GM23338 (cell line): ENCODE results near the gene SLC25A15. TPM values are rescaled to one million over a fixed set of nuclear protein-coding genes. Genes with fewer than 3 reads are reported as not detected.

Experiments used
- ATAC-seq: fragments of 200-7000 bp; cut with Tn5 transposase; 3 replicates; pipeline ENCODE4 v1.9.1; 2020
- DNase-seq: peaks from one replicate; pipeline ENCODE4 v3.0.0-alpha.2; 2015; ENCODE audit warnings: low spot score
- H2AFZ ChIP-seq: fragments of 200-600 bp; sonication (generic); 2 replicates; pipeline ENCODE4 v1.8.0; 2016; ENCODE audit warnings: antibody characterized with exemption, mild to moderate bottlenecking, moderate library complexity
- H3F3A ChIP-seq: fragments of 200-600 bp; sonication (generic); replicated peaks from 2 replicates; pipeline ENCODE4 v1.8.0; 2017; ENCODE audit warnings: antibody characterized with exemption, mixed run types, low read depth
- H3K27ac ChIP-seq: fragments of 200-600 bp; sonication (generic); 2 replicates; pipeline ENCODE4 v1.6.1; 2016; ENCODE audit warnings: low read depth
- H3K27me3 ChIP-seq: fragments of 200-600 bp; sonication (generic); 2 replicates; pipeline ENCODE4 v1.8.0; 2016; ENCODE audit warnings: mild to moderate bottlenecking, mixed run types, moderate library complexity; ENCODE audit not compliant: insufficient read depth
- H3K36me3 ChIP-seq: fragments of 200-600 bp; sonication (generic); 2 replicates; pipeline ENCODE4 v1.8.0; 2016; ENCODE audit warnings: mild to moderate bottlenecking; ENCODE audit not compliant: insufficient read depth
- H3K4me1 ChIP-seq: fragments of 200-600 bp; sonication (generic); 2 replicates; pipeline ENCODE4 v1.8.0; 2016; ENCODE audit warnings: mild to moderate bottlenecking, moderate library complexity; ENCODE audit not compliant: insufficient read depth
- H3K4me2 ChIP-seq: fragments of 200-600 bp; sonication (generic); 2 replicates; pipeline ENCODE4 v1.7.1; 2017; ENCODE audit warnings: mixed run types
- H3K4me3 ChIP-seq: fragments of 200-600 bp; sonication (generic); 2 replicates; pipeline ENCODE4 v1.6.1; 2016; ENCODE audit warnings: mixed run types
- H3K79me2 ChIP-seq: fragments of 200-600 bp; sonication (generic); replicated peaks from 2 replicates; pipeline ENCODE4 v1.8.0; 2017; ENCODE audit warnings: mild to moderate bottlenecking; ENCODE audit not compliant: insufficient read depth
- H3K9me2 ChIP-seq: fragments of 200-600 bp; sonication (generic); 2 replicates; pipeline ENCODE4 v1.8.0; 2017; ENCODE audit not compliant: insufficient read depth
- H4K20me1 ChIP-seq: fragments of 200-600 bp; sonication (generic); replicated peaks from 2 replicates; pipeline ENCODE4 v1.8.0; 2017; ENCODE audit warnings: mild to moderate bottlenecking; ENCODE audit not compliant: insufficient read depth
- H3K27ac Mint-ChIP-seq: 2 replicates; pipeline ENCODE4 v1.8.0; 2020; ENCODE audit warnings: inconsistent platforms, mild to moderate bottlenecking, moderate library complexity, mixed read lengths
- H3K27me3 Mint-ChIP-seq: 3 replicates; pipeline ENCODE4 v1.8.0; 2022; ENCODE audit warnings: low read depth, mild to moderate bottlenecking, moderate library complexity, mixed read lengths, inconsistent platforms; ENCODE audit not compliant: insufficient read depth, poor library complexity
- H3K36me3 Mint-ChIP-seq: 3 replicates; pipeline ENCODE4 v1.8.0; 2021; ENCODE audit warnings: low read depth, mild to moderate bottlenecking, inconsistent platforms, moderate library complexity, mixed read lengths
- H3K4me1 Mint-ChIP-seq: 3 replicates; pipeline ENCODE4 v1.8.0; 2020; ENCODE audit warnings: mild to moderate bottlenecking, inconsistent platforms, mixed read lengths
- H3K4me3 Mint-ChIP-seq: 3 replicates; pipeline ENCODE4 v1.8.0; 2021; ENCODE audit warnings: moderate library complexity, mild to moderate bottlenecking, inconsistent platforms, mixed read lengths
- H3K9me3 Mint-ChIP-seq: 3 replicates; pipeline ENCODE4 v1.8.0; 2020; ENCODE audit warnings: moderate library complexity, mild to moderate bottlenecking, inconsistent platforms, mixed read lengths
- CREB1 ChIP-seq: fragments of 250-450 bp; sonication (Bioruptor Pico); IDR thresholded peaks from 2 replicates; pipeline ENCODE4 v1.5.0; 2020; ENCODE audit warnings: low read depth, mild to moderate bottlenecking, moderate library complexity
- CTCF ChIP-seq, 2 experiments: fragments of 200-600 bp in 1 of 2; sonication (generic) in 1 of 2; conservative IDR thresholded peaks; 2 replicates each; pipeline versions ENCODE4 v1.5.1 to v1.6.1; 2016 to 2017; ENCODE audit warnings: antibody characterized with exemption in 2 of 2, low read depth in 2 of 2, mild to moderate bottlenecking in 2 of 2, moderate library complexity in 1 of 2
- ETS1 ChIP-seq: IDR thresholded peaks from 2 replicates; pipeline ENCODE4 v1.6.1; 2016; ENCODE audit warnings: antibody characterized with exemption
- EZH2 ChIP-seq: fragments of 200-600 bp; sonication (generic); IDR thresholded peaks from one replicate; pipeline ENCODE4 v1.8.0; 2017; ENCODE audit warnings: antibody characterized with exemption, mild to moderate bottlenecking, low read depth; ENCODE audit not compliant: unreplicated experiment
- EZH2phosphoT487 ChIP-seq: fragments of 200-600 bp; sonication (generic); IDR thresholded peaks from one replicate; pipeline ENCODE4 v1.8.1; 2018; ENCODE audit warnings: antibody characterized with exemption; ENCODE audit not compliant: unreplicated experiment
- JUNB ChIP-seq: IDR thresholded peaks from one replicate; pipeline ENCODE4 v1.6.1; 2016; ENCODE audit warnings: antibody characterized with exemption; ENCODE audit not compliant: unreplicated experiment
- NANOG ChIP-seq: IDR thresholded peaks from 2 replicates; pipeline ENCODE4 v1.6.1; 2016; ENCODE audit warnings: antibody characterized with exemption, borderline replicate concordance
- POLR2AphosphoS5 ChIP-seq: IDR thresholded peaks from 2 replicates; pipeline ENCODE4 v1.6.1; 2016; ENCODE audit warnings: antibody characterized with exemption, low read depth
- STAT1 ChIP-seq: IDR thresholded peaks from one replicate; pipeline ENCODE4 v1.6.1; 2016; ENCODE audit warnings: antibody characterized with exemption; ENCODE audit not compliant: unreplicated experiment
- ZNF114 ChIP-seq: fragments of 250-450 bp; sonication (Bioruptor Pico); IDR thresholded peaks from 2 replicates; pipeline ENCODE4 v1.5.0; 2020; ENCODE audit warnings: mild to moderate bottlenecking, moderate library complexity
- ZNF331 ChIP-seq: fragments of 250-450 bp; sonication (Bioruptor Pico); IDR thresholded peaks from 2 replicates; pipeline ENCODE4 v1.5.0; 2020; ENCODE audit warnings: low read depth, mild to moderate bottlenecking, moderate library complexity
- polyA plus RNA-seq: library from polyadenylated mRNA; unstranded; fragments of >200 nt; fragmentation: Nextera tagmentation; extraction: Ambion mirVana; gene quantifications from 2 replicates; pipeline ENCODE4 v1.2.1, GENCODE V29; 2016
- total RNA-seq: library from RNA; depleted of rRNA; stranded (reverse); fragments of >200 nt; shearing (Covaris generic); gene quantifications from 2 replicates; pipeline ENCODE4 v1.2.3, GENCODE V29; 2014
- TF ChIP-seq, protein P1 (sequence below): IDR thresholded peaks from one replicate; pipeline ENCODE4 v1.6.1; 2018; ENCODE audit warnings: antibody characterized with exemption; ENCODE audit not compliant: unreplicated experiment
- TF ChIP-seq, protein P2 (sequence below): fragments of 250-450 bp; sonication (Bioruptor Pico); IDR thresholded peaks from 2 replicates; pipeline ENCODE4 v1.5.0; 2020; ENCODE audit warnings: mild to moderate bottlenecking, moderate library complexity

SLC25A15 gene
- total and polyA plus RNA-seq, 2 experiments from 2014 or later = 6.5 to 32.6 TPM

DNA sequence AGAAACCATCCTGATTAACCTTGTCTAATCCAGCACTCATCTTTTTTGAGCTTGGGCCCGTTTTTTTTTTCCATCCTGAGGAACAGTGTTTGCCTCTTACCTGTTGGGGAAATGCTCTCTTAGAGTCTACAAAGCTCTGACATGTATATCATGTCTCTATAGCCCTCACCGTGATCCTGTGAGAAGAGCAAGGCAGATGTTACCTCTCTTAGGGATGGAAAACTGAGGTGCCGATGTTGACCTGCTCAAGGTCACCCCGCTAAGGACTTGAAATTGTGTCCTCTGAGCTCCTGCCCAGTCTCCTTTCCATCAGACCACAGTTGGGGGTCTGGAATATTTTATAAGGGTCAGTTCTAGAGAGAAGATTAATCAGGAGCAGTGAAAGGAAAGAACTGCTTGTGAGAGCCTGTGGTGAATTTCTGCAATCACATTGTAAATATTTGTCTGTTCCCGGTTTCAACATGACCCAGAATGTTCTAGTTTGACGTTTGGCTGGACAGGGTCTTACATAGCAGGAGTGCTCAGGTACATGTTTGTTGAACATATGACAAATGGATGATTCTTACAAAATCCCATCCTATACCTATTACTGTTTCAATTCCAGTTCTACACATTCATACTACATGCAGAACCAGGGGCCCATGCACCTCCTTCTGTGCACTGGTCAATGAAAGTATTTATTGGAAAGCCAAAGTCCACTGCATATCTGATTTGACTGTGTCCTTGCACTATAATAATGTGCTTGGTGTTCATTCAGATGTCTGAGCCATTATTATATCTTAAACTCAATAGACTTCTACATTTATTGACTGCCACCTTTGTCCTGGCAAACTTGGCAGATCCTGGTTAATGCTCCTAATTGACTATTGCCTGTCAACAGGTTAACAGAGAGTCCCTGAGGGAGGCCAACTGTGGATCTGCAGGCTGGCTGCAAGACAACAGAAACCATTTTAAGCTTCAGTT, 12.1 kb downstream of the SLC25A15 start:
- no peak for TF ChIP-seq STAT1
- TF ChIP-seq NANOG = no peak
- TF ChIP-seq POLR2AphosphoS5 = no peak
- TF ChIP-seq, protein P1, sequence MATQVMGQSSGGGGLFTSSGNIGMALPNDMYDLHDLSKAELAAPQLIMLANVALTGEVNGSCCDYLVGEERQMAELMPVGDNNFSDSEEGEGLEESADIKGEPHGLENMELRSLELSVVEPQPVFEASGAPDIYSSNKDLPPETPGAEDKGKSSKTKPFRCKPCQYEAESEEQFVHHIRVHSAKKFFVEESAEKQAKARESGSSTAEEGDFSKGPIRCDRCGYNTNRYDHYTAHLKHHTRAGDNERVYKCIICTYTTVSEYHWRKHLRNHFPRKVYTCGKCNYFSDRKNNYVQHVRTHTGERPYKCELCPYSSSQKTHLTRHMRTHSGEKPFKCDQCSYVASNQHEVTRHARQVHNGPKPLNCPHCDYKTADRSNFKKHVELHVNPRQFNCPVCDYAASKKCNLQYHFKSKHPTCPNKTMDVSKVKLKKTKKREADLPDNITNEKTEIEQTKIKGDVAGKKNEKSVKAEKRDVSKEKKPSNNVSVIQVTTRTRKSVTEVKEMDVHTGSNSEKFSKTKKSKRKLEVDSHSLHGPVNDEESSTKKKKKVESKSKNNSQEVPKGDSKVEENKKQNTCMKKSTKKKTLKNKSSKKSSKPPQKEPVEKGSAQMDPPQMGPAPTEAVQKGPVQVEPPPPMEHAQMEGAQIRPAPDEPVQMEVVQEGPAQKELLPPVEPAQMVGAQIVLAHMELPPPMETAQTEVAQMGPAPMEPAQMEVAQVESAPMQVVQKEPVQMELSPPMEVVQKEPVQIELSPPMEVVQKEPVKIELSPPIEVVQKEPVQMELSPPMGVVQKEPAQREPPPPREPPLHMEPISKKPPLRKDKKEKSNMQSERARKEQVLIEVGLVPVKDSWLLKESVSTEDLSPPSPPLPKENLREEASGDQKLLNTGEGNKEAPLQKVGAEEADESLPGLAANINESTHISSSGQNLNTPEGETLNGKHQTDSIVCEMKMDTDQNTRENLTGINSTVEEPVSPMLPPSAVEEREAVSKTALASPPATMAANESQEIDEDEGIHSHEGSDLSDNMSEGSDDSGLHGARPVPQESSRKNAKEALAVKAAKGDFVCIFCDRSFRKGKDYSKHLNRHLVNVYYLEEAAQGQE = no peak
- TF ChIP-seq, protein P2, sequence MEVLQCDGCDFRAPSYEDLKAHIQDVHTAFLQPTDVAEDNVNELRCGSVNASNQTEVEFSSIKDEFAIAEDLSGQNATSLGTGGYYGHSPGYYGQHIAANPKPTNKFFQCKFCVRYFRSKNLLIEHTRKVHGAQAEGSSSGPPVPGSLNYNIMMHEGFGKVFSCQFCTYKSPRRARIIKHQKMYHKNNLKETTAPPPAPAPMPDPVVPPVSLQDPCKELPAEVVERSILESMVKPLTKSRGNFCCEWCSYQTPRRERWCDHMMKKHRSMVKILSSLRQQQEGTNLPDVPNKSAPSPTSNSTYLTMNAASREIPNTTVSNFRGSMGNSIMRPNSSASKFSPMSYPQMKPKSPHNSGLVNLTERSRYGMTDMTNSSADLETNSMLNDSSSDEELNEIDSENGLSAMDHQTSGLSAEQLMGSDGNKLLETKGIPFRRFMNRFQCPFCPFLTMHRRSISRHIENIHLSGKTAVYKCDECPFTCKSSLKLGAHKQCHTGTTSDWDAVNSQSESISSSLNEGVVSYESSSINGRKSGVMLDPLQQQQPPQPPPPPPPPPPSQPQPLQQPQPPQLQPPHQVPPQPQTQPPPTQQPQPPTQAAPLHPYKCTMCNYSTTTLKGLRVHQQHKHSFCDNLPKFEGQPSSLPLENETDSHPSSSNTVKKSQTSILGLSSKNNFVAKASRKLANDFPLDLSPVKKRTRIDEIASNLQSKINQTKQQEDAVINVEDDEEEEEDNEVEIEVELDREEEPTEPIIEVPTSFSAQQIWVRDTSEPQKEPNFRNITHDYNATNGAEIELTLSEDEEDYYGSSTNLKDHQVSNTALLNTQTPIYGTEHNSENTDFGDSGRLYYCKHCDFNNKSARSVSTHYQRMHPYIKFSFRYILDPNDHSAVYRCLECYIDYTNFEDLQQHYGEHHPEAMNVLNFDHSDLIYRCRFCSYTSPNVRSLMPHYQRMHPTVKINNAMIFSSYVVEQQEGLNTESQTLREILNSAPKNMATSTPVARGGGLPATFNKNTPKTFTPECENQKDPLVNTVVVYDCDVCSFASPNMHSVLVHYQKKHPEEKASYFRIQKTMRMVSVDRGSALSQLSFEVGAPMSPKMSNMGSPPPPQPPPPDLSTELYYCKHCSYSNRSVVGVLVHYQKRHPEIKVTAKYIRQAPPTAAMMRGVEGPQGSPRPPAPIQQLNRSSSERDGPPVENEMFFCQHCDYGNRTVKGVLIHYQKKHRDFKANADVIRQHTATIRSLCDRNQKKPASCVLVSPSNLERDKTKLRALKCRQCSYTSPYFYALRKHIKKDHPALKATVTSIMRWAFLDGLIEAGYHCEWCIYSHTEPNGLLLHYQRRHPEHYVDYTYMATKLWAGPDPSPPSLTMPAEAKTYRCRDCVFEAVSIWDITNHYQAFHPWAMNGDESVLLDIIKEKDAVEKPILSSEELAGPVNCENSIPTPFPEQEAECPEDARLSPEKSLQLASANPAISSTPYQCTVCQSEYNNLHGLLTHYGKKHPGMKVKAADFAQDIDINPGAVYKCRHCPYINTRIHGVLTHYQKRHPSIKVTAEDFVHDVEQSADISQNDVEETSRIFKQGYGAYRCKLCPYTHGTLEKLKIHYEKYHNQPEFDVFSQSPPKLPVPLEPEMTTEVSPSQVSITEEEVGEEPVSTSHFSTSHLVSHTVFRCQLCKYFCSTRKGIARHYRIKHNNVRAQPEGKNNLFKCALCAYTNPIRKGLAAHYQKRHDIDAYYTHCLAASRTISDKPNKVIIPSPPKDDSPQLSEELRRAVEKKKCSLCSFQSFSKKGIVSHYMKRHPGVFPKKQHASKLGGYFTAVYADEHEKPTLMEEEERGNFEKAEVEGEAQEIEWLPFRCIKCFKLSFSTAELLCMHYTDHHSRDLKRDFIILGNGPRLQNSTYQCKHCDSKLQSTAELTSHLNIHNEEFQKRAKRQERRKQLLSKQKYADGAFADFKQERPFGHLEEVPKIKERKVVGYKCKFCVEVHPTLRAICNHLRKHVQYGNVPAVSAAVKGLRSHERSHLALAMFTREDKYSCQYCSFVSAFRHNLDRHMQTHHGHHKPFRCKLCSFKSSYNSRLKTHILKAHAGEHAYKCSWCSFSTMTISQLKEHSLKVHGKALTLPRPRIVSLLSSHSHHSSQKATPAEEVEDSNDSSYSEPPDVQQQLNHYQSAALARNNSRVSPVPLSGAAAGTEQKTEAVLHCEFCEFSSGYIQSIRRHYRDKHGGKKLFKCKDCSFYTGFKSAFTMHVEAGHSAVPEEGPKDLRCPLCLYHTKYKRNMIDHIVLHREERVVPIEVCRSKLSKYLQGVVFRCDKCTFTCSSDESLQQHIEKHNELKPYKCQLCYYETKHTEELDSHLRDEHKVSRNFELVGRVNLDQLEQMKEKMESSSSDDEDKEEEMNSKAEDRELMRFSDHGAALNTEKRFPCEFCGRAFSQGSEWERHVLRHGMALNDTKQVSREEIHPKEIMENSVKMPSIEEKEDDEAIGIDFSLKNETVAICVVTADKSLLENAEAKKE (CRISPR knock-in tag) = no peak
- no peak for TF ChIP-seq JUNB
- TF ChIP-seq ETS1 = no peak
- TF ChIP-seq CREB1 = no peak
- TF ChIP-seq ZNF331 (CRISPR knock-in tag) = no peak
- no peak for TF ChIP-seq CTCF (conservative IDR thresholded peaks at IDR 0.05; ENCODE audit: low read depth in 2 of 2)
- TF ChIP-seq ZNF114 (CRISPR knock-in tag) = no peak
- no peak for TF ChIP-seq EZH2phosphoT487
- no peak for TF ChIP-seq EZH2
- Histone ChIP-seq H3K4me1 (no peaks in the 10 kb centered on the region), H3K36me3 (peaks cover 13% of the 10 kb centered on the region), H3K27me3 (no peaks in the 10 kb centered on the region), H4K20me1 (no peaks in the 10 kb centered on the region), H2AFZ (no peak overlapping the region), H3F3A (no peaks in the 10 kb centered on the region), H3K79me2 (no peaks in the 10 kb centered on the region), H3K4me2 (no peak overlapping the region), H3K27ac (no peak overlapping the region), H3K4me3 (no peak overlapping the region), H3K9me2 (no peaks in the 10 kb centered on the region)
- no peak overlapping the region for H3K27ac Mint-ChIP-seq
- no peak overlapping the region for H3K4me3 Mint-ChIP-seq
- no peak for DNase-seq
- no peak for ATAC-seq
- H3K4me1 Mint-ChIP-seq = no peaks in the 10 kb centered on the region
- H3K27me3 Mint-ChIP-seq = peaks cover 4% of the 10 kb centered on the region
- no peaks in the 10 kb centered on the region for H3K9me3 Mint-ChIP-seq
- peaks cover 39% of the 10 kb centered on the region for H3K36me3 Mint-ChIP-seq
